Naive thymus-derived CD4-positive, alpha-beta T cell (primary cell): ENCODE data around the gene HAUS1. TPM values are rescaled to one million over a fixed set of nuclear protein-coding genes. Genes with fewer than 3 reads are reported as not detected.
"Not testable (repeated sequence)": the region's sequence is repeated elsewhere in the genome, so short reads cannot be mapped to it uniquely, and the experiment has no call there.

Experiments
- ATAC-seq: fragments of 150-1000 bp; cut with Tn5 transposase; 2 replicates; pipeline ENCODE4 v1.10.0; 2021; ENCODE audit warnings: mild to moderate bottlenecking, moderate library complexity
- CTCF ChIA-PET: fragments of 350-600 bp; sonication (Branson Sonifier 250); formaldehyde crosslinking; loops from one replicate; lab custom pipeline; 2021; ENCODE audit warnings: antibody characterized with exemption; lab: Charles Lee
- POLR2A ChIA-PET: fragments of 350-600 bp; sonication (Branson Sonifier 250); formaldehyde crosslinking; loops from one replicate; lab custom pipeline; 2021; ENCODE audit warnings: antibody characterized with exemption, inconsistent platforms; lab: Charles Lee
- DNase-seq, 9 donors: peaks; one replicate each; pipeline versions ENCODE4 v3.0.0 to v3.0.0-alpha.2; 2020 to 2022; ENCODE audit warnings: mixed read lengths in 1 of 9
- H3K27ac ChIP-seq: one replicate; pipeline ENCODE4 v1.7.0; 2013; ENCODE audit warnings: mild to moderate bottlenecking, low read depth, low read length, moderate library complexity
- H3K27me3 ChIP-seq, 2 donors: one replicate each; pipeline ENCODE4 v1.7.0; 2013; ENCODE audit warnings: low read length in 2 of 2, mild to moderate bottlenecking in 2 of 2, moderate library complexity in 2 of 2; ENCODE audit not compliant: control insufficient read depth in 2 of 2, insufficient read depth in 2 of 2
- H3K36me3 ChIP-seq, 3 experiments: 1 replicate in 2 of 3; 2 replicates in 1 of 3; pipeline ENCODE4 v1.7.0; 2013; ENCODE audit warnings: low read length in 3 of 3, mild to moderate bottlenecking in 3 of 3, moderate library complexity in 1 of 3; ENCODE audit not compliant: insufficient read depth in 3 of 3, control insufficient read depth in 2 of 3
- H3K4me1 ChIP-seq, 2 donors: one replicate each; pipeline ENCODE4 v1.7.0; 2013; ENCODE audit warnings: low read length in 2 of 2, mild to moderate bottlenecking in 2 of 2, moderate library complexity in 1 of 2; ENCODE audit not compliant: control insufficient read depth in 2 of 2, insufficient read depth in 2 of 2
- H3K4me3 ChIP-seq: 2 replicates; pipeline ENCODE4 v1.7.0; 2013; ENCODE audit warnings: mild to moderate bottlenecking, low read length
- H3K9me3 ChIP-seq, 3 experiments: 1 replicate in 2 of 3; 2 replicates in 1 of 3; pipeline ENCODE4 v1.7.0; 2013; ENCODE audit warnings: low read length in 3 of 3; ENCODE audit not compliant: control insufficient read depth in 2 of 3
- H3K27ac Mint-ChIP-seq, 9 donors: one replicate each; pipeline ENCODE4 v1.8.0; 2020 to 2022; ENCODE audit warnings: mixed read lengths in 9 of 9, mild to moderate bottlenecking in 8 of 9, moderate library complexity in 5 of 9, inconsistent platforms in 2 of 9
- H3K27me3 Mint-ChIP-seq, 5 donors: one replicate each; pipeline ENCODE4 v1.8.0; 2021 to 2022; ENCODE audit warnings: mixed read lengths in 5 of 5, mild to moderate bottlenecking in 1 of 5
- H3K36me3 Mint-ChIP-seq, 5 donors: one replicate each; pipeline ENCODE4 v1.8.0; 2020 to 2022; ENCODE audit warnings: mixed read lengths in 5 of 5, mild to moderate bottlenecking in 3 of 5, inconsistent platforms in 1 of 5
- H3K4me1 Mint-ChIP-seq, 7 donors: one replicate each; pipeline ENCODE4 v1.8.0; 2020 to 2022; ENCODE audit warnings: mixed read lengths in 7 of 7, mild to moderate bottlenecking in 3 of 7, inconsistent platforms in 1 of 7
- H3K4me3 Mint-ChIP-seq, 10 donors: one replicate each; pipeline ENCODE4 v1.8.0; 2020 to 2022; ENCODE audit warnings: mild to moderate bottlenecking in 10 of 10, mixed read lengths in 10 of 10, moderate library complexity in 6 of 10, inconsistent platforms in 2 of 10
- H3K9me3 Mint-ChIP-seq, 11 donors: one replicate each; pipeline ENCODE4 v1.8.0; 2020 to 2022; ENCODE audit warnings: mixed read lengths in 11 of 11, mild to moderate bottlenecking in 4 of 11, inconsistent platforms in 1 of 11, moderate library complexity in 1 of 11
- intact Hi-C, 2 donors: fragments of 100-400 bp; cut with micrococcal nuclease; formaldehyde crosslinking; loops; one replicate each; pipeline ENCODE4 v1.15.1; 2023
- polyA plus RNA-seq, 2 donors: library from polyadenylated mRNA; unstranded; fragments of 300-500 nt; fragmentation: Illumina TruSeq; gene quantifications; one replicate each; pipeline ENCODE4 v1.2.3, GENCODE V29; 2021
- total RNA-seq, 6 experiments: library from RNA in 5 of 6; stranded (reverse) in 5 of 6; gene quantifications; 1 replicate in 5 of 6; 2 replicates in 1 of 6; pipeline ENCODE4 v1.2.3 and lab custom pipeline; 2021 to 2026

HAUS1 gene
- total and polyA plus RNA-seq, 7 experiments from 2014 or later, result 10.4 to 47.2 (median 23.4) TPM

DNA sequence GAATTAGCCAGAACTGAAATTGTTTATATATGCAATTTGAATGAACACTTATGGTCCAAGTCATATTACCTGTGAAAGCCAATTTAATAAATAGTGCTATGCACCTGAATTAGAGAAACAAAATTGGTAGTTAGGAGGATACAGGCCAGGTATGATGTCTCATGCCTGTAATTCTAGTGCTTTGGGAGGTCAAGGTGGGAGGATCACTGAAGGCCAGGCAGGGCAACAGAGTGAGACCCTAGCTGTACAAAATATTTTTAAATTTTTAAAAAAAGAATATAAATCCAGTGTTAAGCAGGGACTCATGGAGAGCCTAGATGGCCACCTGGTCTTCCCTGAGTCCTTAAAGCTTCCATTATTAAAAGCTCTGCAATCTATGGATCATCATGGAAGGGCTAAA is 24.8 kb upstream of the HAUS1 start:
- ChIA-PET CTCF (interaction anchor here (0.9 to 1.5 kb wide), 2 partner anchors 8 to 155 kb away, joined by 4 to 5 read pairs; partner anchors contain the start of gene PSTPIP2), POLR2A (no interaction called here)

DNA sequence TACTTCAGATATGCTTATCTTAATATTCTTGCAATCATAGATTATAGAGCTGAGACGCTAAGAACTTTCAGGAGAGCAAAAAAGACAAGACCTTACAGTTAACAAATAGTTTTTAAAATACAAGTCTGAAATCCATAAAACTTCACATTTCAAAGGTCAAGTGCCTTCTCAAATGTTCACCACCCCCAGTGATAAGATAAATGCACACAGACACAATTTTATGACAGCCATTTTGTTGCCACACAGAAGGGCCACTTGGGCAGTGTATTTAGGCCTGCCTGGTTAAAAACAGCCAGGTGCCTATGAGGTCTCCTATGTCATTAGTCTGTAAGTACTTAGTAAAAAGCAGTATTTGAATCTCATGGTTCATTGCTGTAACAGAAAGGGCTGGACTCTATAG is 24.0 kb upstream of the HAUS1 start:
- H3K27me3 ChIP-seq, result no peaks in the 10 kb centered on the region
- H3K4me3 ChIP-seq, result no peak overlapping the region
- intact Hi-C loops, result no loop called here
- POLR2A ChIA-PET, result no interaction called here
- Mint-ChIP-seq H3K27ac (peak overlapping the region in 6 of 9 donors; percentile 11 to 76 (median 44)), H3K4me1 (no peaks in the 10 kb centered on the region), H3K9me3 (no peaks in the 10 kb centered on the region), H3K4me3 (no peak overlapping the region), H3K27me3 (no peaks in the 10 kb centered on the region), H3K36me3 (peaks cover 0 to 33% (median 19%) of the 10 kb centered on the region in 5 donors)
- DNase-seq (no peak), ATAC-seq (no peak)
- no peaks in the 10 kb centered on the region for H3K9me3 ChIP-seq
- H3K27ac ChIP-seq, result no peak overlapping the region
- H3K4me1 ChIP-seq, result no peaks in the 10 kb centered on the region
- CTCF ChIA-PET, result interaction anchor here (0.9 to 1.5 kb wide), 2 partner anchors 8 to 156 kb away, joined by 4 to 5 read pairs; partner anchors contain the start of gene PSTPIP2
- peaks cover 8 to 42% (median 16%) of the 10 kb centered on the region in 3 experiments for H3K36me3 ChIP-seq

More for the DNA sequence above, 24.8 kb upstream of the HAUS1 start:
- H3K27me3 Mint-ChIP-seq, result no peaks in the 10 kb centered on the region
- Histone ChIP-seq H3K27ac (no peak overlapping the region), H3K4me3 (no peak overlapping the region), H3K36me3 (peaks cover 5 to 34% (median 16%) of the 10 kb centered on the region in 3 experiments), H3K27me3 (no peaks in the 10 kb centered on the region), H3K9me3 (no peaks in the 10 kb centered on the region), H3K4me1 (no peaks in the 10 kb centered on the region)
- H3K9me3 Mint-ChIP-seq, result no peaks in the 10 kb centered on the region
- no peak for ATAC-seq
- intact Hi-C loops, result no loop called here
- DNase-seq, result no peak
- H3K4me1 Mint-ChIP-seq, result no peaks in the 10 kb centered on the region
- no peak overlapping the region for H3K4me3 Mint-ChIP-seq
- H3K27ac Mint-ChIP-seq, result peak overlapping the region in 1 of 9 donors; percentile 31
- H3K36me3 Mint-ChIP-seq, result peaks cover 0 to 27% (median 14%) of the 10 kb centered on the region in 5 donors

DNA sequence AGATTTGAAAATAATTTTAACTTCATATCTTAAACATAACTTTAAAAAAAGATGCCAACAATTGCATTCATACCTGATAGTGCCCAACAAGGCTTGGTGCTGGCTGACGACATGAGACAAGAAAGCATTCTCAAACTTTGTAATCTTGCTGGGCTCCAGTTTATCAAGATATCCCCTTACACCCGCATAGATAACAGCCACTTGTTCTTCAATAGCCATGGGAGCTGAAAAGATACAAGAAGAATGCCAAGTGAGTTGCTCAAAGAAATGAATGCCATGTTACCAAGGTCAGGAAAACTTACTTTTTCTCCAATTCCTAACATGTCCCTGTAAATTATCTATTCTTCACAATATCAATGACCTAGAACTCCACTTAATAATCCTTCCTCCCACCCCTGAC is 19.8 kb upstream of the HAUS1 start:
- no peak for ATAC-seq
- H3K27me3 ChIP-seq, result no peaks in the 10 kb centered on the region
- Mint-ChIP-seq H3K4me1 (peaks cover 0 to 9% (median 0%) of the 10 kb centered on the region in 7 donors), H3K4me3 (no peak overlapping the region), H3K9me3 (peaks cover 0 to 2% (median 0%) of the 10 kb centered on the region in 11 donors), H3K27me3 (no peaks in the 10 kb centered on the region), H3K36me3 (peaks cover 8 to 67% (median 40%) of the 10 kb centered on the region in 5 donors), H3K27ac (peak overlapping the region in 1 of 9 donors; percentile 41)
- peaks cover 24 to 85% (median 51%) of the 10 kb centered on the region in 3 experiments for H3K36me3 ChIP-seq
- no peaks in the 10 kb centered on the region for H3K9me3 ChIP-seq
- peak overlapping the region; percentile 27 for H3K27ac ChIP-seq
- no peaks in the 10 kb centered on the region for H3K4me1 ChIP-seq
- ChIA-PET POLR2A (interaction anchor here (1.0 kb wide), 1 partner anchor 14 kb away, joined by 3 read pairs; the partner anchor contains the start of gene ATP5F1A), CTCF (interaction anchor here (1.5 kb wide), 1 partner anchor 11 kb away, joined by 3 read pairs; no protein-coding TSS in a partner anchor)
- no peak for DNase-seq
- intact Hi-C loops, result no loop called here
- no peak overlapping the region for H3K4me3 ChIP-seq

DNA sequence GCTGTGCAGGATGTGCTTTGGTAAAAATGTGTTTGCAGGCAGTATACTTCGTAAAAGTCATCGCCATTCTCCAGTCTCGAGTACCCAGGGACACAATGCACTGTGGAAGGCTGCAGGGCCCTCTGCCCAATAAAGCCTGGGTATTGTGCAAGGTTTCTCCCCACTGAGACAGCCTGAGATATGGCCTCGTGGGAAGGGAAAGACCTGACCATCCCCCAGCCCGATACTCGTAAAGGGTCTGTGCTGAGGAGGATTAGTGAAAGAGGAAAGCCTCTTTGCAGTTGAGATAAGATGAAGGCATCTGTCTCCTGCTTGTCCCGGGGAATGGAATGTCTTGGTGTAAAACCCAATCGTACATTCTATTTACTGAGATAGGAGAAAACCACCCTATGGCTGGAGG is 15.7 kb upstream of the HAUS1 start:
- H3K27ac ChIP-seq, ATAC-seq, intact Hi-C loops, H3K4me3 Mint-ChIP-seq, DNase-seq, H3K27me3 ChIP-seq, H3K27me3 Mint-ChIP-seq, H3K9me3 Mint-ChIP-seq, H3K4me3 ChIP-seq, CTCF ChIA-PET, H3K9me3 ChIP-seq, H3K4me1 ChIP-seq: not testable (repeated sequence)
- POLR2A ChIA-PET, result interaction anchor here (1.1 kb wide), 1 partner anchor 10 kb away, joined by 4 read pairs; the partner anchor contains the start of gene ATP5F1A
- peaks cover 13 to 71% (median 53%) of the 10 kb centered on the region in 5 donors for H3K36me3 Mint-ChIP-seq
- peak overlapping the region in 2 of 9 donors; percentile 9 to 31 for H3K27ac Mint-ChIP-seq
- H3K36me3 ChIP-seq, result peaks cover 39 to 89% (median 63%) of the 10 kb centered on the region in 3 experiments
- H3K4me1 Mint-ChIP-seq, result peaks cover 12 to 26% (median 19%) of the 10 kb centered on the region in 7 donors

DNA sequence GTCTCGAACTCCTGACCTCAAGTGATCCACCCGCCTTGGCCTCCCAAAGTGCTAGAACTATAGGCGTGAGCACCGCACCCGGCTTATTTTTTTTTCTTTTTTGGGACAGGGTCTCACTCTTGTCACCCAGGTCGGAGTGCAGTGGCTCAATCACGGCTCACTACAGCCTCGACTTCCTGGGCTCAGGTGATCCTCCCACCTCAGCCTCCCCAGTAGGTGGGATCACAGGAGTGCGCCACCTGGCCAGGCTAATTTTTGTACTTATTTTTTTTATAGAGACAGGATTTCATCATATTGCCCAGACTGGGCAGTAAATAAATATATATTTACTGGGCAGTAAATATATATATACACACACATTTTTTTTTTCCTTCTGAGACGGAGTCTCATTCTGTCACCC is 8.7 kb upstream of the HAUS1 start:
- Mint-ChIP-seq H3K36me3 (peaks cover 0 to 22% (median 19%) of the 10 kb centered on the region in 5 donors), H3K4me3 (peak overlapping the region in 9 of 10 donors; percentile 25 to 96 (median 65)), H3K4me1 (peaks cover 25 to 59% (median 45%) of the 10 kb centered on the region in 7 donors), H3K27ac (peak overlapping the region in 2 of 9 donors; percentile 32 to 50), H3K9me3 (peaks cover 0 to 3% (median 0%) of the 10 kb centered on the region in 11 donors), H3K27me3 (peaks cover 0 to 2% (median 0%) of the 10 kb centered on the region in 5 donors)
- Histone ChIP-seq H3K27ac (no peak overlapping the region), H3K27me3 (no peaks in the 10 kb centered on the region), H3K9me3 (no peaks in the 10 kb centered on the region), H3K4me1 (peaks cover 18 to 32% of the 10 kb centered on the region in 2 donors), H3K4me3 (no peak overlapping the region), H3K36me3 (peaks cover 5 to 26% (median 13%) of the 10 kb centered on the region in 3 experiments)
- intact Hi-C loops, result loop anchor here in 1 of 2 donors (5.0 kb wide), 3 partner anchors 62 to 1837 kb away; partner anchors contain the start of gene SMAD2
- DNase-seq (no peak), ATAC-seq (no peak)
- CTCF ChIA-PET, result no interaction called here
- POLR2A ChIA-PET, result no interaction called here

DNA sequence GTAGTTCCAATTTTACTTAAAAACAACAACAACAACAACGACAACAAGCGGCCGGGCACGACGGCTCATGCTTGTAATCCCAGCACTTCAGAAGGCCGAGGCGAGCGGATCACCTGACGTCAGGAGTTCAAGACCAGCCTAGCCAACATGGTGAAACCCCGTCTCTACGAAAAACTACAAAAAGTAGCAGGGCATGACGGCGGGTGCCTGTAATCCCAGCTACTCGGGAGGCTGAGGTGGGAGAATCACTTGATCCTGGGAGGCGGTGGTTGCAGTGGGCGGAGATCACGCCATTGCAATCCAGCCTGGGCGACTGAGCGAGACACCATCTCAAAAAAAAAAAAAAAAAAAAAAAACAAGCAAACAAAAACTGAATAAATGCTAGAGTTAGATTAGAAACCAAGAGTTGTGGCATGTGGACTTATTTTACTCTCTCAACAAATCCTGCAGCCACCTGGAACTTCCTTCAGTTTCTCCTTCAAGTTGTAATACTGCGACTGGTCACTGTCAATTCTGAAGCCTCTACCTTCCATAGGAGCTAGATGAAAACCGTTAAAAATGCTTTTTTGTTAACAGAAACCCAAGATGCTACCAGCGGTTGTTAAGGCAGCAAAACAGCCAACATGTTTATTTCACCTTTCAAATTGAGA is 7.4 kb upstream of the HAUS1 start:
- H3K4me1 ChIP-seq, result peaks cover 18 to 32% of the 10 kb centered on the region in 2 donors
- intact Hi-C loops, result loop anchor here in 1 of 2 donors (5.0 kb wide), 3 partner anchors 61 to 1836 kb away; partner anchors contain the start of gene SMAD2
- Mint-ChIP-seq H3K27ac (peak overlapping the region; percentile 94 to 99 (median 97)), H3K4me1 (peaks cover 19 to 49% (median 35%) of the 10 kb centered on the region in 7 donors), H3K27me3 (peaks cover 0 to 2% (median 0%) of the 10 kb centered on the region in 5 donors), H3K9me3 (peaks cover 0 to 3% (median 0%) of the 10 kb centered on the region in 11 donors), H3K4me3 (peak overlapping the region; percentile 92 to 99 (median 96)), H3K36me3 (peaks cover 0 to 14% (median 8%) of the 10 kb centered on the region in 5 donors)
- CTCF ChIA-PET, result interaction anchor here (1.0 kb wide), 1 partner anchor 123 kb away, joined by 3 read pairs; no protein-coding TSS in a partner anchor
- POLR2A ChIA-PET, result interaction anchor here (0.8 to 1.6 kb wide), 4 partner anchors 14 to 77 kb away, joined by 3 to 6 read pairs (median 3); a partner anchor contains a TSS
- DNase-seq, result peak in 1 of 9 donors; percentile 5
- ATAC-seq, result no peak
- H3K9me3 ChIP-seq, result no peaks in the 10 kb centered on the region
- no peaks in the 10 kb centered on the region for H3K27me3 ChIP-seq
- peak overlapping the region; percentile 94 for H3K27ac ChIP-seq
- H3K4me3 ChIP-seq, result peak overlapping the region; percentile 92
- H3K36me3 ChIP-seq, result peaks cover 0 to 13% (median under 1%) of the 10 kb centered on the region in 3 experiments
